ENCODE data around the gene MORN4.
A peak's percentile ranks its signal among the peaks of the same experiment; 100 is the strongest.

Gene MORN4

GRCh38 chr10:97635577-97635976, 2.3 kb upstream of the MORN4 start:
- Histone ChIP-seq H3K4me2 (ENCODE audit: low read length) (no peak overlapping the region), H3K9me3 (ENCODE audit: low read length) (no peaks in the 10 kb centered on the region), H3K4me1 (ENCODE audit: insufficient read depth, low read length, severe bottlenecking) (peaks cover 10% of the 10 kb centered on the region), H3K79me2 (ENCODE audit: insufficient read depth, low read length) (no peaks in the 10 kb centered on the region), H3K36me3 (ENCODE audit: insufficient read depth, low read length) (no peaks in the 10 kb centered on the region), H2AFZ (ENCODE audit: low read length) (no peak overlapping the region), H3K27ac (ENCODE audit: low read depth, low read length, poor library complexity, severe bottlenecking) (no peak overlapping the region), H3K27me3 (ENCODE audit: insufficient read depth, low read length) (no peaks in the 10 kb centered on the region), H3K9ac (ENCODE audit: low read length) (no peak overlapping the region), H3K4me3 (ENCODE audit: low read depth, low read length, poor library complexity, severe bottlenecking) (no peak overlapping the region), H3K9me2 (ENCODE audit: low read depth, low read length) (no peaks in the 10 kb centered on the region), H3F3A (ENCODE audit: insufficient read depth, low read length) (no peaks in the 10 kb centered on the region), H4K20me1 (ENCODE audit: insufficient read depth, low read length) (no peaks in the 10 kb centered on the region)
- no peak for TF ChIP-seq CTCF (IDR thresholded peaks at IDR 0.05; ENCODE audit: low read length)
- TF ChIP-seq EZH2 (IDR thresholded peaks at IDR 0.05; ENCODE audit: borderline replicate concordance, low read length) = no peak

GRCh38 chr10:97633921-97634320, 621 bp upstream of the MORN4 start:
- no peaks in the 10 kb centered on the region for H3K9me2 ChIP-seq (ENCODE audit: low read depth, low read length)
- H3K36me3 ChIP-seq (ENCODE audit: insufficient read depth, low read length) = no peaks in the 10 kb centered on the region
- peak overlapping the region; percentile 64 for H3K4me3 ChIP-seq (ENCODE audit: low read depth, low read length, poor library complexity, severe bottlenecking)
- H3K4me2 ChIP-seq (ENCODE audit: low read length) = peak overlapping the region; percentile 75; the same call in 1 of the 2 replicates
- H3K9ac ChIP-seq (ENCODE audit: low read length) = peak overlapping the region; percentile 40; the same call in 1 of the 2 replicates
- peaks cover 10% of the 10 kb centered on the region for H3K4me1 ChIP-seq (ENCODE audit: insufficient read depth, low read length, severe bottlenecking)
- TF ChIP-seq EZH2 (IDR thresholded peaks at IDR 0.05; ENCODE audit: borderline replicate concordance, low read length) = no peak
- peak; percentile 9; the same call in 1 of the 2 replicates for TF ChIP-seq CTCF (IDR thresholded peaks at IDR 0.05; ENCODE audit: low read length)
- H3K79me2 ChIP-seq (ENCODE audit: insufficient read depth, low read length) = no peaks in the 10 kb centered on the region
- H3F3A ChIP-seq (ENCODE audit: insufficient read depth, low read length) = no peaks in the 10 kb centered on the region
- no peaks in the 10 kb centered on the region for H3K9me3 ChIP-seq (ENCODE audit: low read length)
- H3K27ac ChIP-seq (ENCODE audit: low read depth, low read length, poor library complexity, severe bottlenecking) = no peak overlapping the region
- H3K27me3 ChIP-seq (ENCODE audit: insufficient read depth, low read length) = no peaks in the 10 kb centered on the region
- H2AFZ ChIP-seq (ENCODE audit: low read length) = peak overlapping the region; percentile 88
- no peaks in the 10 kb centered on the region for H4K20me1 ChIP-seq (ENCODE audit: insufficient read depth, low read length)

GRCh38 chr10:97631098-97631497, 2.2 kb downstream of the MORN4 start:
- Histone ChIP-seq H3K36me3 (ENCODE audit: insufficient read depth, low read length) (no peaks in the 10 kb centered on the region), H3K9me3 (ENCODE audit: low read length) (no peaks in the 10 kb centered on the region), H4K20me1 (ENCODE audit: insufficient read depth, low read length) (no peaks in the 10 kb centered on the region), H3F3A (ENCODE audit: insufficient read depth, low read length) (no peaks in the 10 kb centered on the region), H3K4me2 (ENCODE audit: low read length) (no peak overlapping the region), H3K27me3 (ENCODE audit: insufficient read depth, low read length) (no peaks in the 10 kb centered on the region), H3K9me2 (ENCODE audit: low read depth, low read length) (no peaks in the 10 kb centered on the region), H3K4me1 (ENCODE audit: insufficient read depth, low read length, severe bottlenecking) (peaks cover 10% of the 10 kb centered on the region), H2AFZ (ENCODE audit: low read length) (no peak overlapping the region), H3K79me2 (ENCODE audit: insufficient read depth, low read length) (no peaks in the 10 kb centered on the region), H3K4me3 (ENCODE audit: low read depth, low read length, poor library complexity, severe bottlenecking) (no peak overlapping the region), H3K9ac (ENCODE audit: low read length) (no peak overlapping the region), H3K27ac (ENCODE audit: low read depth, low read length, poor library complexity, severe bottlenecking) (no peak overlapping the region)
- no peak for TF ChIP-seq CTCF (IDR thresholded peaks at IDR 0.05; ENCODE audit: low read length)
- no peak for TF ChIP-seq EZH2 (IDR thresholded peaks at IDR 0.05; ENCODE audit: borderline replicate concordance, low read length)
